Uterus (tissue), 2 donors: ENCODE measurements around the gene DEDD2.

Experiments
- POLR2A ChIP-seq, 2 donors: fragments of 450-650 bp; IDR thresholded peaks; one replicate each; pipeline ENCODE4 v1.6.1; 2016; ENCODE audit warnings: antibody characterized with exemption in 2 of 2, mild to moderate bottlenecking in 1 of 2, moderate library complexity in 1 of 2
- TF ChIP-seq, protein P1 (sequence below), 4 experiments: fragments of 200-600 bp in 2 of 4; fragments of 450-650 bp in 2 of 4; sonication (generic) in 2 of 4; IDR thresholded peaks; one replicate each; pipeline ENCODE4 v1.5.1; 2016 to 2019; ENCODE audit warnings: antibody characterized with exemption in 4 of 4, mild to moderate bottlenecking in 2 of 4, moderate library complexity in 1 of 4

GRCh38 chr19:42252365-42253244 is 35.1 kb upstream of the DEDD2 start:
- TF ChIP-seq POLR2A (IDR thresholded peaks at IDR 0.05): no peak
- TF ChIP-seq, protein P1, sequence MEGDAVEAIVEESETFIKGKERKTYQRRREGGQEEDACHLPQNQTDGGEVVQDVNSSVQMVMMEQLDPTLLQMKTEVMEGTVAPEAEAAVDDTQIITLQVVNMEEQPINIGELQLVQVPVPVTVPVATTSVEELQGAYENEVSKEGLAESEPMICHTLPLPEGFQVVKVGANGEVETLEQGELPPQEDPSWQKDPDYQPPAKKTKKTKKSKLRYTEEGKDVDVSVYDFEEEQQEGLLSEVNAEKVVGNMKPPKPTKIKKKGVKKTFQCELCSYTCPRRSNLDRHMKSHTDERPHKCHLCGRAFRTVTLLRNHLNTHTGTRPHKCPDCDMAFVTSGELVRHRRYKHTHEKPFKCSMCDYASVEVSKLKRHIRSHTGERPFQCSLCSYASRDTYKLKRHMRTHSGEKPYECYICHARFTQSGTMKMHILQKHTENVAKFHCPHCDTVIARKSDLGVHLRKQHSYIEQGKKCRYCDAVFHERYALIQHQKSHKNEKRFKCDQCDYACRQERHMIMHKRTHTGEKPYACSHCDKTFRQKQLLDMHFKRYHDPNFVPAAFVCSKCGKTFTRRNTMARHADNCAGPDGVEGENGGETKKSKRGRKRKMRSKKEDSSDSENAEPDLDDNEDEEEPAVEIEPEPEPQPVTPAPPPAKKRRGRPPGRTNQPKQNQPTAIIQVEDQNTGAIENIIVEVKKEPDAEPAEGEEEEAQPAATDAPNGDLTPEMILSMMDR (IDR thresholded peaks at IDR 0.05): no peak
